DND-41 (cell line): Measurements from ENCODE around the gene ADAMTS12.

Source experiments
- EZH2 ChIP-seq: IDR thresholded peaks from 3 replicates; pipeline ENCODE4 v1.6.1; 2012; ENCODE audit warnings: borderline replicate concordance, low read depth, mild to moderate bottlenecking, moderate library complexity, low read length, inconsistent platforms; ENCODE audit not compliant: severe bottlenecking
- TF ChIP-seq, protein P1 (sequence below): IDR thresholded peaks from 2 replicates; pipeline ENCODE4 v1.5.1; 2012; ENCODE audit warnings: borderline replicate concordance, low read length, moderate library complexity, mild to moderate bottlenecking; ENCODE audit not compliant: poor library complexity, severe bottlenecking; ENCODE audit errors: extremely low read depth

DNA sequence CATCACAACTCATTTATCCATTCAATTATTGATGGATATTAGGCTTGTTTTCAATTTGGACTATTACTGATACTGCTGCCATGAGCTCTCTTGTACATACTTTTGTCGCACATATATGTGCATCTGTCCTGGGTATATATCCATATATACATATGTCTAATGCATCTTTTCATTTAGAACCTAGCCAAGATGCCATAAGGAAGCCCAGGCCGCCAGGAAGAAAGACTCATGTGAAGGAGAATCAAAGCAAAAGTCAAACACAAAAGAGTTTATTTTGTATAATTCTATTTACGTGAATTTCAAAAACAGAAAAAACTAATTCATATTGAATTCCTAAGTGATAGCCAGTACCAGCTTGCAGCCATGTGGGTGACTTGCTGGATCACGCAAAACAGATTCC lies 79.0 kb downstream of the ADAMTS12 start:
- TF ChIP-seq, protein P1, sequence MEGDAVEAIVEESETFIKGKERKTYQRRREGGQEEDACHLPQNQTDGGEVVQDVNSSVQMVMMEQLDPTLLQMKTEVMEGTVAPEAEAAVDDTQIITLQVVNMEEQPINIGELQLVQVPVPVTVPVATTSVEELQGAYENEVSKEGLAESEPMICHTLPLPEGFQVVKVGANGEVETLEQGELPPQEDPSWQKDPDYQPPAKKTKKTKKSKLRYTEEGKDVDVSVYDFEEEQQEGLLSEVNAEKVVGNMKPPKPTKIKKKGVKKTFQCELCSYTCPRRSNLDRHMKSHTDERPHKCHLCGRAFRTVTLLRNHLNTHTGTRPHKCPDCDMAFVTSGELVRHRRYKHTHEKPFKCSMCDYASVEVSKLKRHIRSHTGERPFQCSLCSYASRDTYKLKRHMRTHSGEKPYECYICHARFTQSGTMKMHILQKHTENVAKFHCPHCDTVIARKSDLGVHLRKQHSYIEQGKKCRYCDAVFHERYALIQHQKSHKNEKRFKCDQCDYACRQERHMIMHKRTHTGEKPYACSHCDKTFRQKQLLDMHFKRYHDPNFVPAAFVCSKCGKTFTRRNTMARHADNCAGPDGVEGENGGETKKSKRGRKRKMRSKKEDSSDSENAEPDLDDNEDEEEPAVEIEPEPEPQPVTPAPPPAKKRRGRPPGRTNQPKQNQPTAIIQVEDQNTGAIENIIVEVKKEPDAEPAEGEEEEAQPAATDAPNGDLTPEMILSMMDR = no peak
- TF ChIP-seq EZH2 = no peak
